Stimulated activated memory B cell treated with anti-CD40 and anti-IgM and Interleukin-4, amounts not matched to agents 10 μg/mL and 1 μg/mL and 100 μg/mL, for 72 hours (primary cell): ENCODE data around the gene ITPKC.

ENCODE experiments used
- ATAC-seq: fragments of 150-1000 bp; cut with Tn5 transposase; 2 replicates; pipeline ENCODE4 v1.10.0; 2021
- H3K27ac Mint-ChIP-seq: one replicate; pipeline ENCODE4 v1.8.0; 2022; ENCODE audit warnings: mild to moderate bottlenecking, mixed read lengths
- H3K27me3 Mint-ChIP-seq: one replicate; pipeline ENCODE4 v1.8.0; 2022; ENCODE audit warnings: mixed read lengths
- H3K36me3 Mint-ChIP-seq: one replicate; pipeline ENCODE4 v1.8.0; 2022; ENCODE audit warnings: mixed read lengths
- H3K4me1 Mint-ChIP-seq: one replicate; pipeline ENCODE4 v1.8.0; 2022; ENCODE audit warnings: mixed read lengths
- H3K4me3 Mint-ChIP-seq: one replicate; pipeline ENCODE4 v1.8.0; 2022; ENCODE audit warnings: mild to moderate bottlenecking, moderate library complexity, mixed read lengths
- H3K9me3 Mint-ChIP-seq: one replicate; pipeline ENCODE4 v1.8.0; 2022; ENCODE audit warnings: mixed read lengths

Gene ITPKC

GRCh38 chr19:40739030-40739839 is 22.3 kb downstream of the ITPKC start:
- no peak for ATAC-seq
- Mint-ChIP-seq H3K4me1 (no peaks in the 10 kb centered on the region), H3K9me3 (no peaks in the 10 kb centered on the region), H3K36me3 (peaks cover 39% of the 10 kb centered on the region), H3K4me3 (no peak overlapping the region), H3K27ac (no peak overlapping the region), H3K27me3 (no peaks in the 10 kb centered on the region)

GRCh38 chr19:40739871-40740703 is 23.2 kb downstream of the ITPKC start:
- H3K27ac Mint-ChIP-seq, result no peak overlapping the region
- no peaks in the 10 kb centered on the region for H3K27me3 Mint-ChIP-seq
- no peak overlapping the region for H3K4me3 Mint-ChIP-seq
- no peaks in the 10 kb centered on the region for H3K9me3 Mint-ChIP-seq
- H3K36me3 Mint-ChIP-seq, result peaks cover 32% of the 10 kb centered on the region
- ATAC-seq, result no peak
- no peaks in the 10 kb centered on the region for H3K4me1 Mint-ChIP-seq

- Mint-ChIP-seq H3K36me3 (peaks cover 25% of the 10 kb centered on the region), H3K27ac (no peak overlapping the region), H3K27me3 (no peaks in the 10 kb centered on the region), H3K4me3 (no peak overlapping the region), H3K4me1 (no peaks in the 10 kb centered on the region), H3K9me3 (no peaks in the 10 kb centered on the region)
- no peak for ATAC-seq
These were observed 23.8 kb downstream of the ITPKC start for GRCh38 chr19:40740747-40741146.

DNA sequence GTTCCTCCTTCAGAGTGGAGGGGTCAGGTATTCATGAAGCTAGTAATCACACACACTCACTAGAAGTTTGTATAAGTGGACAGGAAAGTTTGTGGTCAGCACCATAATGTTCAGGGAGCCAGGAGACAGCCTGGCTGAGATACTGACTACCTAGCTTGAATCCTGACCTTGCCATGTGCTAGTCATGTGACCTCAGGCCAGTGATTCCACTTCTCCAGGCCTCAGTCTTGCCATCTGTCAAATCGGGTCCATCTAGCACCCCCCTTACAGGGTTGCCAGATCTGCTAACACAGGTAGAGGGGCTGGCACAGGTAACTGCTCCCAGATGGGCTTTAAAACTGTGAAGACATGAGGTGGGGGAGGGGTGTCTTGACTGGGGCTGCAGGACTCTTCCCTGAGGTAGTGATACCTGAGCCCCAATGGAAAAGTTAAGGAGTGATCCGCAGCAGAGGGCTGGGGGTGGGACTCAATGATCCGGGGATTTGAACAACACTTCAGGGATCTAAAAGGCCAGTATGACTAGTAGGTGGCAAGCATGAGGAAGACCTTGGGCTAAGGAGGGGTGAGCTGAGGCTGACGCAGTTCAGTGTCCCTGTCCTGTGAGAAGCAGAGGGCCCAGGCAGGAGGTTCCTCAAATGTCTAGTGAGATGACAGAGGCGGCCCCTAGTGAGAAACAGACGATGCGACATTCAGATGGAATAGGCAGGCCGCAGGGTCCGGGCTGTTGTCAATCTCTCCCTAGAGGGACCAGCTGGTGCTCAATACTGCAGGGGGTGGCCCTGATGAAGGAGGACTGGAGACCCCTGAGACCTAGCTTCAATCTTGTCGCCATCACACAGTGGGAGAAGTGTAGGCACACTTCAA is 24.8 kb downstream of the ITPKC start:
- no peaks in the 10 kb centered on the region for H3K9me3 Mint-ChIP-seq
- H3K4me3 Mint-ChIP-seq, result no peak overlapping the region
- no peaks in the 10 kb centered on the region for H3K27me3 Mint-ChIP-seq
- no peak overlapping the region for H3K27ac Mint-ChIP-seq
- H3K36me3 Mint-ChIP-seq, result peaks cover 18% of the 10 kb centered on the region
- no peak for ATAC-seq
- H3K4me1 Mint-ChIP-seq, result no peaks in the 10 kb centered on the region

- no peaks in the 10 kb centered on the region for H3K27me3 Mint-ChIP-seq
- no peak overlapping the region for H3K4me3 Mint-ChIP-seq
- peaks cover 15% of the 10 kb centered on the region for H3K36me3 Mint-ChIP-seq
- peak; percentile 18 for ATAC-seq
- no peaks in the 10 kb centered on the region for H3K4me1 Mint-ChIP-seq
- no peak overlapping the region for H3K27ac Mint-ChIP-seq
- no peaks in the 10 kb centered on the region for H3K9me3 Mint-ChIP-seq
These were observed 25.6 kb downstream of the ITPKC start for GRCh38 chr19:40742477-40742876.

GRCh38 chr19:40742886-40743285 is 26.0 kb downstream of the ITPKC start:
- H3K27me3 Mint-ChIP-seq, result no peaks in the 10 kb centered on the region
- H3K4me3 Mint-ChIP-seq, result no peak overlapping the region
- no peak for ATAC-seq
- peaks cover 11% of the 10 kb centered on the region for H3K36me3 Mint-ChIP-seq
- H3K4me1 Mint-ChIP-seq, result peaks cover 1% of the 10 kb centered on the region
- no peak overlapping the region for H3K27ac Mint-ChIP-seq
- H3K9me3 Mint-ChIP-seq, result no peaks in the 10 kb centered on the region

DNA sequence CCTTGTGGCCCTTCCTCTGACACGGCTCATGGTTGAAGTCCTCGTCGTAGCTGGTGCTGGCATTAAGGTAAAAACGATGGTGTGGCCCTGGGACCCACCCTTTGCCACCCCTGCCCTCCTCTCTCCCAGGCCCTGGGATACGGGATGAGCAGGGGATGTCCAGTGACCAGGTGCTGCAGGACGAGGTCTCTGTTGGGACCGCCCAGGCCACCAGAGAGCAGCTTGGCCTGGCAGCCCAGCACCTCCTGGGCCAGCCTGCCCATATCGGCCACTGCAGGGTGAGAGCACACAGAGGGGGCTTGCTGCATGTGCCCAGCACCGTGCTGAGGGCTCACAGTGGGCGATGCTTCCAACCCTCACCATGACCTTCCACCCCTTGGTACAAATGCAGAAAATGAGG is 27.0 kb downstream of the ITPKC start:
- ATAC-seq, result no peak
- no peaks in the 10 kb centered on the region for H3K27me3 Mint-ChIP-seq

GRCh38 chr19:40744554-40745401 is 27.9 kb downstream of the ITPKC start:
- Mint-ChIP-seq H3K4me1 (peaks cover 20% of the 10 kb centered on the region), H3K27ac (no peak overlapping the region), H3K36me3 (peaks cover 4% of the 10 kb centered on the region), H3K27me3 (no peaks in the 10 kb centered on the region), H3K9me3 (no peaks in the 10 kb centered on the region), H3K4me3 (no peak overlapping the region)
- peak; percentile 47 for ATAC-seq

More for the DNA sequence above, 27.0 kb downstream of the ITPKC start:
- Mint-ChIP-seq H3K4me3 (no peak overlapping the region), H3K27ac (no peak overlapping the region), H3K36me3 (peaks cover 12% of the 10 kb centered on the region), H3K9me3 (no peaks in the 10 kb centered on the region), H3K4me1 (peaks cover 11% of the 10 kb centered on the region)

GRCh38 chr19:40745402-40745780 is 28.5 kb downstream of the ITPKC start:
- ATAC-seq, result no peak
- Mint-ChIP-seq H3K27me3 (no peaks in the 10 kb centered on the region), H3K27ac (no peak overlapping the region), H3K9me3 (no peaks in the 10 kb centered on the region), H3K36me3 (peaks cover 4% of the 10 kb centered on the region), H3K4me1 (peaks cover 24% of the 10 kb centered on the region), H3K4me3 (no peak overlapping the region)

DNA sequence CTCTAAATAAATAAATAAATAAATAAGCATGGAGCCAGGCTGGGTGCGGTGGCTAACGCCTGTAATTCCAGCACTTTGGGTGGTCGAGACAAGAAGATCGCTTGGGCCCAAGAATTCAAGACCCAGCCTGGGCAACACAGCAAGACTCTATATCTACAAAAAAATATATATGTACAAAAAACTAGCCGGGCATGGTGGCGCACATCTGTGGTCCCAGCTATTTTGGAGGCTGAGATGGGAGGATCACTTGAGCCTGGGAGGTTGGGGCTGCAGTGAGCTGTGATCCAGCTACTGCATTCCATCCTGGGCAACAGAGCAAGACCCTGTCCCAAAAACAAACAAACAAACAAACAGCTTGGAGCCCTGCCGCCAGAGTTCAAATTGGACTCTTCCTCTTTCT is 30.6 kb downstream of the ITPKC start:
- H3K4me1 Mint-ChIP-seq, result peaks cover 29% of the 10 kb centered on the region
- H3K9me3 Mint-ChIP-seq, result no peaks in the 10 kb centered on the region
- no peaks in the 10 kb centered on the region for H3K27me3 Mint-ChIP-seq
- peaks cover 15% of the 10 kb centered on the region for H3K36me3 Mint-ChIP-seq
- H3K4me3 Mint-ChIP-seq, result no peak overlapping the region
- H3K27ac Mint-ChIP-seq, result no peak overlapping the region
- ATAC-seq, result no peak

DNA sequence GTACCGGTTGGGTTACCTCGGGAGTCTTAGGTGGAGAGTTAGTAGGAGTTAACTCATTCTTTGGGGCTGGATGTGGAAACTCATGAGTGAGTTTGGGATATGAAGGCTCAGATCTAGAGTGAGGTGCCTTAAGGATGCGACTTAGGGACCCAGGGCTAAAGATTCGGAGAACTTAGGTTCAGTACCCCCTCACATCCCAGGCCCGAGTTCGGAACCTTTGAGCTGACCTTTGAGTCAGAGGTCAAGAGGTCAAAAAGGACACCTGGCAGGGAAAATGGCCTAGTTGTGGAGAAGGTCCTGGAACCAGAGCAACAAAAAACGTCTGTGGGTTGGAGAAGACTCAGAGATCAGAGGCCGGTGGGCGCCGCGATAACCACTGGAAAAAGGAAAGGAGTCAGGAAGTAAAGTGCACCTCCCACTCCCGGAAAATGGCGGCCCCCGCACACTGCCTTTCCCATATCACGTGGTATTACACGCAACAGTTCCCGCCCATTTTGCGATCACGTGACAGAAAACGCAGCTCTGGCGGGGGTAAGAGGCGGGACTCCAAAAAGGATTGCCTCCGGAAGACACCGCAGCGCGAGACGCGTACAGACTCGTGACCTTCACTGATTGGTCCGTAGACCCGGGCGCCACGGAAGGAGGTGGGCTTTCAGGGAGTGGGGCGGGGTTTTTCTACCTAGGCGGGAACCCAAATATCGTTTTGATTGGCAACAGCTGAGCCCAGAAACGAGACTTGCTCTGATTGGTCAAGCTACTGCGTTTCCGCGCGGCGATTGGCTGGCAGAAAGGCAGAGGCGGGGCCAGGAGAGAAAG is 33.4 kb downstream of the ITPKC start, which contains the start of gene ACTMAP:
Gene ACTMAP (minus strand): TSS at position 420 of the 816 bp plus-strand sequence. CDS start 674 bp downstream, outside the sequence.
- Mint-ChIP-seq H3K9me3 (no peaks in the 10 kb centered on the region), H3K27me3 (no peaks in the 10 kb centered on the region), H3K27ac (peak within 1 kb of the TSS; percentile 96), H3K36me3 (peaks cover 33% of the 10 kb centered on the region), H3K4me1 (peaks cover 50% of the 10 kb centered on the region), H3K4me3 (peak within 1 kb of the TSS; percentile 92)
- ATAC-seq, result peak; percentile 96

DNA sequence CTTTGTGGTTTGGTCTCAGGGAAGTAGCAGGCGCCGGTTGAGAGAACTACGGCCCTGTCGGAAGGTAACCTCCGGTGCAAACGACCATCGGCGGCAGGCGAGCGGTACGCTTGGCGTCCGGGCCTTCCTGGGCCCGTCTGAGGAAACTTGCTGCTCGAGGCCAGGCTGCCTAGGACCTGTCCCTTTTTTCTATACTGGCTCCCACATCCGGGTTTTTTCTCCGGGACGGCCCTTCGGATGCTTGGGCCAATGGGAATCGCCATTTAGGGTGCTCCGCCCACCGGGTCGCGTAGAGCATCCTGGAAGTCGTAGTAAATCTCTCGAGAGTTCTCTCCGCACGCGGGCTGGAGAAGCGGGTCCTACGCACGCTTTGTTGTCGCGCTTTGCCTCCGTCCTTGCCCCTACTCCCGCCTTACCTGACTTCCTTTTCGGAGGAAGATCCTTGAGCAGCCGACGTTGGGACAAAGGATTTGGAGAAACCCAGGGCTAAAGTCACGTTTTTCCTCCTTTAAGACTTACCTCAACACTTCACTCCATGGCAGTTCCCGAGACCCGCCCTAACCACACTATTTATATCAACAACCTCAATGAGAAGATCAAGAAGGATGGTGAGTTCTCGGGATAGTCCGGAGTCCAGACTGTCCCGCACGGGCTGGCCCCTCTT is 34.1 kb downstream of the ITPKC start, which contains the start of gene SNRPA:
Gene SNRPA (plus strand): TSS at position 330 of the 664 bp plus-strand sequence. CDS start 206 bp downstream, at position 536.
- Mint-ChIP-seq H3K27ac (peak within 1 kb of the TSS; percentile 96), H3K27me3 (no peaks in the 10 kb centered on the region), H3K9me3 (no peaks in the 10 kb centered on the region), H3K4me1 (peaks cover 57% of the 10 kb centered on the region), H3K4me3 (peak within 1 kb of the TSS; percentile 92), H3K36me3 (peaks cover 37% of the 10 kb centered on the region)
- ATAC-seq, result peak; percentile 86

- peak overlapping the region; percentile 96 for H3K27ac Mint-ChIP-seq
- no peak for ATAC-seq
- peak overlapping the region; percentile 92 for H3K4me3 Mint-ChIP-seq
- H3K9me3 Mint-ChIP-seq, result no peaks in the 10 kb centered on the region
- H3K4me1 Mint-ChIP-seq, result peaks cover 66% of the 10 kb centered on the region
- no peaks in the 10 kb centered on the region for H3K27me3 Mint-ChIP-seq
- peaks cover 48% of the 10 kb centered on the region for H3K36me3 Mint-ChIP-seq
These were observed 35.4 kb downstream of the ITPKC start for GRCh38 chr19:40752257-40752781.
